Activated CD8-positive, alpha-beta memory T cell treated with anti-CD3 and anti-CD28 coated beads for 48 hours (primary cell): Measurements from ENCODE around the gene LYRM2.

Source experiments
- DNase-seq, 3 experiments: peaks; one replicate each; pipeline ENCODE4 v3.0.0-alpha.2; 2020; ENCODE audit warnings: low read depth in 2 of 3, low spot score in 2 of 3

The LYRM2 gene

DNA sequence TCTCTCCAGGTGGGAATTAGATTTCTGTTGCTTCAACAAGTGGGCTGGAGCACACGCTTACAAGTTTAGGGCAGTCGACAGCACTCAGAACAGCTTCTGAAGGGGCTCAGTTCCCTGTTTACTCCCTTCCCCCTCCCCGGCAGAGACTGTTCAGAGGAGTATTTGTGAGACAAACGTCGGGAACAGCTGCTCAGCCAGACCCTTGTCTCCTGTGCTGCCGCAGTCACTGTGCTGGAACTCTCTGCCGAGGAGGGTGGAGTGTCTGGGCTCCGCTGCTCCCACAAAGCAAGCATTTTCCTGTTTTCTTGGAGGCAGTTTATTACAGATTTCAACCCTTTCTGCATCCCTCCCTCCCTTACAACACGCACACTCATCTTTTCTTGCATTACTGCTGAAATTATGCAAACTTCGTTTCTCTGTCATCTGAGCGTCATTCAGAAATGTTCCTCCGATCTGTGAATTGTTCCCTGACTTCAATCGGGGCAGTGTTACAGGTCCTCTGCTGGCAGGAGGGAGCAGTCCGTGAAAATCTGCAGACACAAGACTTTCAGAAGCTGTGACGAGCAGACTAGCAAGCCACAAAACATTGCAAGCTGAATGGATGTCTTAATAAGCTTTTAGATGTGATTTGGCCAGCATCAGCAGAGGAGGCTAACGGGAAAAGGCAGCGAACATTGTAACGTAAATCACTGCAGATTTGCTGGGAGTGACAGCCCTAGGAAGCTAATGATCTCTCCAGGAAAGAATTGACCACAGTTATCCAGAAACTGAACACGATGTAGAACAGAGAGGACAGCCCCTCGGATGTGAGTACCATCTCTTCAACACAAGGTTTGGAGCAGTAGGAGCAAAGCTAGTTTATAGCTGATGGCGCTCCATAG, 76.2 kb downstream of the LYRM2 start:
- DNase-seq: no peak

DNA sequence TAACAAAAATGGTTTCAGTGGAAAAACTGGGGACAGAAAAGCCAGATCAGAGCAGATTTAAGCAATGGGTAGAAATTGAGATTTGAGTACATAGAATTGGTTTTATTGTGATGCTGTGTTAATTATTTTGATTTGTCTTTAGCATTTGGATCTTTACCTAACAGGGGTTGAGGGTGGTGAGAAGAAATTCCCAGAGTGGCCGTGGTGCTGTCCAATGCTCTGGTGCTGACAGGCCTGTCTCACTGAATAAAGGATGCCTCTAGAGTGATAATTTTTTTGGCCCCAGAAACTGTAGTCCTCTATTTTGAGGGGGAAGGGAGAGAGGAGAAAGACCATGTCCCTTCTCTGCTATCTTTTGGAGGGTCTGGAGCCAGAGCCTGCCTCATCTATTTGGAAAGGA, 79.1 kb downstream of the LYRM2 start:
- no peak for DNase-seq

DNA sequence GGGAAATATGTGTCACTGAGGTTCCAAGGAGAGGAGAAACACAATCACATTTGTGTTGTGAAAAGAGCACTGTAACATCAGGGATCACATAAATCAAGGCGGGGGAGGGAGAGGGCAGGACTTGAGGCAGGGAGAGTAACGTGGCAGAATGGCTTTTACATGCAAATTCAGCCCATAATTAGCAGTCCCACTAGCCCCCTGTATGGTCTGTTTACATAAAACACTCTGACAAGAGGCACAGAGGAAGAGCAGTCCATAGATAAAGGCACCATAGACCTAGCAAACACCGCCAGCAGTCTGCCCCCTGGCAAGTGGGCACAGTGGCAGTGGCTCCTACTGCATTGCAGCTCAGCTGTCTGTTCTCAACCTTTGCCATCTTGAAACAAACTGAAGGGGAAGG, 82.7 kb downstream of the LYRM2 start:
- DNase-seq: no peak

DNA sequence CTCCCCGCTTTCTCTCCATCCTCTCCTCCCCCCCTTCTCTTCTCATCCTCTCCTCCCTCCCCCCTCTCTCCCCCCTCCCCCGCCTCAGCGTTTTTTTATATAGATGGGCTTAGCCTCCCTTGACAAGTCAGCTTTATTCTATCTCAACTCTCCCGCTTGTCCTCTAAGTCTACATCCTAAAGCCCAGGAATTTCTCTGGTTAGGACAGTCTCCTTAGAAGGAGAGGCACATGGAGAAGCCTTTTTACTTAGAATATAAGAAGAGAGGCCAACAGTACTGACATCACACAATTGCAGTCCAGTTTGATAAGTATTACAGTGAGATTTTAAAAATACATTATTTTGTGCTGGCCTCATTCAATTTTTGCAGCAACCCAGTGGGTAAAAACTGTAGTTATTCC, 83.5 kb downstream of the LYRM2 start:
- DNase-seq: no peak

DNA sequence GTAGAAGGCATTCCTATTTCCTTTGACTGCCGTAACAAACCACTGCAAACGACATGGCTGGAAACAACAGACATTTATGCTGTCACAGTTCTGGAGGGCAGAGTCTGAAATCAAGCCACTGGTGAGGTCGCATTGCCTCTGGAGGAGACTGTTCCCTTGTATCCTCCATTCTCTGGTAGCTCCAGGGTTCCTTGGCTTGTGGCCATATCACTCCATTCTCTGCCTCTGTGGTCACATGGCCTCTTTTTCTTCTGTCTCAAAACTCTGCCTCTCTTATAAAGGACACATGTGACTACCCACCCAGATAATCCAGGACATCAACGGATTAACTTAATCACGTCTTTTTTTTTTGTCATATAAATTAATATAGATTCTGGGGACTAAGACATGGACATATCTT, 84.4 kb downstream of the LYRM2 start:
- DNase-seq: no peak

DNA sequence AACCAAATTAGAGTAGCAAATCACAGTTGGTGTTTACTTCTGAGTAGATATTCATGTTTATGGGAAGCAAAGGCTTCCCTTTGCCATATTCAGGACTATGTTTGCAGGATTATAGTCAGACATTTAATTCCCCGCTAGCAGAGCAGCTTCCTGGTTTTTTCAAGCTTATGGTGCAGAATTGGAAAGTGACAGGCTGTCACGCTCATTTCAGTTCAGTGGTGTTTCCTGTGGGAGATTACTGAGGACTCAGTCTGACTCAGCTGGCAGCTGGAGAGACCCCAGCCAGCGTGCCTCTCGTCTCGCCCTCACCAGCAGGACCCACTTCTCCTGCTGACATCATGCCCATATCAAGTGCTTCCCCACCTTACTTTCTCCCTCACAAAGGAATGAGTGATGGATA, 85.1 kb downstream of the LYRM2 start:
- DNase-seq: no peak

DNA sequence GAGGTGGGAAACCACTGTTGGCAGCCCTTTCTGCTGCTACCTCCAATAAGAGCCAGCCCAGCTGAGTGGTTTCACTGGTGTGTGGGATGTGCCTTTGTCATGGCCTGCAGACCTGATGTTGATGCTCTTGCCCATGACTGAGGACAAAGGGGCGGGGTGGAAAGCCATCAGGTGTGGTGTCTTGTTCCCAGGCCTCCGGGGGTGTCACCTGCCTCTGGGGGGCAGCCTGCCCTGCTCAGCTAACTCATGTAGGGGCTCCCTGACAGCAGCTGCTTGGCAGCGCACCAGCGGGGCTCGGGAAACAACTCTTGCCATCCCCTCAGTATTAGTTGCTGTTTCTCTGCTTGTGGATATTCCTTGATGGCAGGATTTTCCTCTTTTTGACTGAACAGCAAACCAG, 91.3 kb downstream of the LYRM2 start:
- DNase-seq: no peak

DNA sequence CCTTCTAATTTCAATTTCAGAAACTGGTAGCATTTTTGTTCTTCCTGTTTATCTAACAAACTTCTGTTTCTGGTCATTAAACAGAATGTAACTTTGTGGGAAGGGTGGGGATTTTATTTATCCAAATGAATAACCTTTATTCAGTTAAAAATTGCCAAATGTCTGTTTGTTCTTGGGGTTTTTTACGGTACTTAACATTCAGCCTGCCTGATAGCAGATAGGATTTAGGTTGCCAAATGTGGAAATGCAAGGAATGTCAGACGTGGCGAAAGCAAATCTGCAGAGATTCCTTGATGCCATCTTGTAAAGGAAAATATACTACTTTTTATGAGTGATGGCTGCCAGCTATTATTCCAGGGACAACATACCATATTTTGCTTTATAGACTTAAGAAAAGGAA, 95.7 kb downstream of the LYRM2 start:
- no peak for DNase-seq

DNA sequence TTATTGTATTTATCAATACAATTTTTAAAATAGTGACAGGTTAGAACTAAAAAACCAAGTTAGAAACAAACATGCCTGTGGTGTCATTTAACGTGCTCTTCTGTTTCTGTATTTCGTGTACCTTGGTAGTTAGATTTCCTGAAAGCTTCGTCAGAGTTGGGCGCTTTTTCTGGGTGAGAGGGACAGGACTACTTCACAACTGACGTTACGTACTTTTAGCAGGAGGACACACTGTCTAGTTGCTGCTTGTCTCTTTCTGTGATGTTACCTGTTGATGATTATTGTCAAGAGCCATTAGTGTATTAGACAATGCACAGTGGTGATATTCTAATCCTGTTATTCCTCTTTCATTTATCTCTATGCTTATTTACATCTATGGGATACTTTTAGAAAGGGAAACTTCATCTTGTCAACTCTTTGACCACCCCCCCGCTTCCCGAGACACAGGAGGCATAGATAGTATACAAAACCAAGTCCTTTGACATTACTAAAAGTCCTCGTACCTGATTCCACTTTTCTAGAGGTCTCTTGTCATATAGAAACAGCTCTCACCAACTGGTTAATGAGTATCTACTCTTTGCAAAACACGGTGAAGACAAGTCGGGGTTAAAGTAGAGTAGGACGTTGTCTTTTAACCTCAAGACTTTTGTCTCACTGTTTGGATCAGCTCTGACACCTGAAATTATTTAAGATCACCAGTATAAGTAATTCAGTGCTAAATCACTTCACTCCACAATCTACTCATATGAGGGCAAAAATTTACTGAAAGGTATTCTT, 96.3 kb downstream of the LYRM2 start:
- DNase-seq: no peak

DNA sequence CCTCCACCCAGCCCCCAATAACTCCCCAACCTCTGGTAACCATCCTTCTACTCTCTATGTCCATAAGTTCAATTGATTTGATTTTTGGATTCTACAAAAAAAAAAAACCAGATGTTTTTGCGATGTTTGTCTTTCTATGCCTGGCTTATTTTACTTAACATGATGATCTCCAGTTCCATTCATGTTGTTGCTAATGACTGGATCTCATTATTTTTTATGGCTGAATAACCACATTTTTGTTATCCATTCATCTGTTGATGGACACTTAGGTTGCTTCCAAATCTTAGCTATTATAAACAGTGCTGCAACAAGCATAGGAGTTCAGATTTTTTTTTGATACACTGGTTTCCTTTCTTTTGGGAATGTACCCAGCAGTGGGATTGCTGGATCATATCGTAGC, 98.8 kb downstream of the LYRM2 start:
- no peak for DNase-seq

DNA sequence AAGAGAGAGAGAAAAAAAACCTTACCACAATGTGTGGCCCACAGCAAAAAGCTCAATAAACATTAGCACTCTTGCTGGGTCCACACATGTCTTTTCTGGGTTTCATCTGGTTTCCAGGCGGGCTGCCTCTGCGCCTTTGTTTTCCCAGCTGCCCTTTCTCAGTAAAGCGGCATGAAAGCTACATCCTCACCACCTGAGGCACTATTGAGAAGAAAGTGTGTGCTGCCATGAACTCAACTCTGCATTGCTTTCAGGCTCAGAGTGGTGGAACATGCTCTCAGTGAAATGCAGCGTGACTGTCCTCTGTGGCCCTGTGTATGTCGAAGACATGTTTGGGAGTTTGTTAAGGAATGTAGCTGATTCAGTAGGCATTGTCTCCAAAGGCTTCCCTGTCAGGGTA, 102.3 kb downstream of the LYRM2 start:
- DNase-seq: no peak

DNA sequence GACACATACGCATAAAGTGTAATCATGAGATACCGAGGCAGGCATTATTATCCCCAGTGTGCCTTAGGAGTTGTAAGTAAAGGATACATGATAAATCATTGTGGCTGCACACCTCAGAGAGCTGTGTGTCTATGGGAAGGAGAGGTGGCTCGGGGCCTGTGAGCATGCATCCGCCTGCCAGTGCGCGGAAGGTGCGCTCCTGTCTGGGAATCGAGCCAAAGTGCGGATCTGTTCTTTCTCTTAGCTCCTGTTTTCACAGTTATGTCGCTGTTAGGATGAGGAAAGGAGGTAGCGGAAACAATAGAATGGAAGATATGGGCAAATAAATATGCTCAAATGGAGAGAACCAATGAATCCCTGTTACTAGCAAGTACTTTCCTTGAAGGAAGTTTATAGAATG, 107.6 kb downstream of the LYRM2 start:
- no peak for DNase-seq

DNA sequence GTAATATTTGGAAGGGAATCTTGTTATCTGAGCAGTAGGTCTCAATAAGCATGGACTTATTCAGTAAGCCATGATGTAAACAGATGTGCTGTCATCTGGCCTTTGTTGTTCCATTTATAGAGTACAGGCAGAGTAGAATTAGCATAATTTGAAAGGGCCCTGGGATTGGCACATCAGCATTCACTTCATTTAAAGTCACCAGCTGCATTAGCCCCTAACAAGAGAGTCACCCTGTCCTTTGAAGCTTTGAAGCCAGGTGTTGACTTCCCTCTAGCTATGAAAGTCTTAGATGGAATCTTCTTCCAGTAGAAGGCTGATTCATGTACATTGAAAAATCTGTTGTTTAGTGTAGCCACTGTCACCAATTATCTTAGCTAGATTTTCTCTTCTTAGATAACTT, 109.7 kb downstream of the LYRM2 start:
- DNase-seq: no peak

DNA sequence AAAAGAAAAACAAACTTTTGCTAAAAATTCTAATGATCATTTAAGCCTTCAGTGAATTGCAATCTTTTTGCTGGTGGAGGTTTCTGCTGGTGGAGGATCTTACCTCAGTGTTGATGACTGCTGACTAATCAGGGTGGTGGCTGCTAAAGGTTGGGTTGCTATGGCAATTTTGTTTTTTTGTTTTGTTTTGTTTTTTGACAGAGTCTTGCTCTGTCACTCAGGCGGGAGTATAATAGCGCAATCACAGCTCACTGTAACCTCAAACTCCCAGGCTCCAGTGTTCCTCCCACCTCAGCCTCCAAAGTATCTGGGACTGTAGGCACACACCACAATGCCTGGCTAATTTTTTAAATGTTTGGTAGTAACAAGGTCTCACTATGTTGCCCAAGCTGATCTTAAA, 110.9 kb downstream of the LYRM2 start:
- DNase-seq: no peak

DNA sequence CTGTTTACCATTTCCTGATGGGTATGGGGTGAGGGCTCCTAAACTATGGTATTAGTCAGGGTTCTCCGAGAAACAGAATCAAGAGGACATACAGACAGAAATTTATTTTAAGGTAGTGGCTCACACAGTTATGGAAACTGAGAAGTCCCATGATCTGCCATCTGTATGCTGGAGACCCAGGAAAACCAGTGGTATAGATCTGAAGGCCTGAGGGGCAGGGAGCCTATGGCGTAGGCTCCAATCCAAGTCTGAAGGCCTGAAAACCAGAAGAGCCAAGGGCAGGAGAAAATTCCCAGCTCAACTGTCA, 112.0 kb downstream of the LYRM2 start:
- no peak for DNase-seq

DNA sequence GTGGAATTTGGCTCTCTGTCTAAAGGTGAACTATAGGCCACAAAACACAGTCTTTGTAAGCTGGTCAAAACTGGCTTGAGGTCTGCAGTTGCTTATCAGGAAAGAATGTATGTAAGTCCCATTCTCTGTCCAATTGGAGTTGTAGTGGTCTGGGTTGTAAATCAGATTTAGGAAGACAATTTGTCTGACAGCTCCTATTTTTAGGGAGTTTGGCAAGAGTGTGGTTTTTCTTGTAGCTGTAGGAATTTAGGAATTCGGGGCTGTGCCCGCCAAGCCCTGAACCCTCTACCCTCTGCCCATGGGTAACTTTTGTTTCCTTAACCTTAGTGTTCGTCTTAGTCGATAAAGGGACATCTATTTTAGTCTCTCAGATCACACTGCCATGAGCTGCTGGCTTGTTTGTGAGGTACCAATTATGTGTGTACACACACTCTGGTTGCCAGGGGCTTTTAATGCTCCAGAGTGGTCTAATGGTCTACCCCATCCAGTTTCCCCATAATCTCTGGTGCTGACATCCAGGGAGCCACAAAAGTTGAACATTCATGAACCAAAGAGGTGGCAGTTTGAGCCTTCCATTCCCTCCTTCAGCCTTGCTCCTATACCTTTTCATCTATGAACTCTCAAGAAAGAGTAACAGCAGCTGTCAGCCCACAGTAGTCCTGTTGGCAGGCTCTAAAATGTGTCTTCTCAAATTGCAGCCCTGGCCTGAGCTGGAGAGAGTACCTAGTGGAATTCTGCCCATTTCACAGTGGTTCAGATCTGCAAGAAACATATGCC, 112.6 kb downstream of the LYRM2 start:
- no peak for DNase-seq

DNA sequence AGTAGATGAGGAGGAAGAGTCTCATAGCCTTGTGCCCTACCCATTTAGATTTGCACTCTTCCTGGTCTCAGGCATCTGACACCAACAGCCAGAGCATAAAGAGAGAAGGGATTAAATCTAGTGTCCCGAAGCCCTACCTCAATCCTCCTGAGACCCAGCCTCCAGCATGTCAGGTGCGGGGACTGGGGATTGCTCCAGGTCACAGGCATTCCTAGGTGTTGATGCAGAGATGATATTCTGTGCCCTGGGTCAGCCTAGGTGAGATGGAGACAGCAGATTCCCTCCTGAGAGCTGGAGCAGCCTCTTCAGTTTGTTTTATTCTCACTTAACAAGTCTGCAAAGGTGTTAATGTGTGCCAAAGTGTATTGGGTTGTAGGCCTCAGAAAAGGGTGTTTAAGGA, 115.8 kb downstream of the LYRM2 start:
- DNase-seq: no peak

DNA sequence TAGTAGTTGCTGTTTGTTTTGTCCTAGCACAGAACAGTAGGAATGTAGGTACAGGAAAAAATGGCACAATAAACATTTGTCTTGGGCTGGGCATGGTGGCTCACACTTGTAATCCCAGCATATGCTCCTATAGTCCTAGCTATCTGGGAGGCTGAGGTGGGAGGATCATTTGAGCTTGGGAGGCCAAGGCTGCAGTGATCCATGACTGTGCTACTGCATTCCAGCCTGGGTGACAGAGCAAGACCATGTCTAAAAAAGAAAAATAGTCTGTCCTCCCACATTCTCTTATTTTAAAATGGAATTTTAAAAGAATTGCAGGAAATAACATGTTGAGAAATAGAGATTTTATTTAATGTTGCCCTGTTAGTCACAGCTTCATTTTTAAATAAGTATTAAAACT, 117.8 kb downstream of the LYRM2 start:
- no peak for DNase-seq

DNA sequence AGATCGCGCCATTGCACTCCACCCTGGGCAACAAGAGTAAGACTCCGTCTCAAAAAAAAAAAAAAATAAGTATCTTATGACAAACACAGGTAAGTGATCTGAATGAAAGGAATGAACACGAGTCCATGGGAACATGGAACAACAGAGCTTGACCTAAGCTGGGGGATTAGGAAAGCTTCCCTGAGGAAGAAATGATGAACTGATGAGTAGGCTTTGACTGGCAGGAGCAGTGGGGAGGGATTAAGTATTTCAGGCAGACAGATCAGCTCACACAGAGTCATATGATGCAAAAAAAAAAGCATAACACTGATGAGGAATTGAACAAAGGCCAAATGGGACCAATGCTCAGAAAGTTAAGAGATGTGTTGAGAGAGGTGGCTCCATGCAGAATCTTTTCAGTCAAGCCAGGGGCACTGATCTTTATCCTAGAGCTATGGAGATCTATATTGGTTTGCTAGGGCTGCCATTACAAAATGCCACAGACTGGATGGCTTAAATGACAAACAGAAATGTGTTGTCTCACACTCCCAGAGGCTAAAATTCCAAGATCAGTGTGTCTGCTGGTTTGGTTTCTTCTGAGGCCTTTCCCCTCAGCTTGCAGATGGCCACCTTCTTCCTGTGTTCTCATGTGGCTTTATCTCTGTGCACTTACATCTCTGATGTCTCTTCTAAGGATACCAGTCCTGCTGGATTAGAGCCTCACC, 120.0 kb downstream of the LYRM2 start:
- no peak for DNase-seq
